Measurements from ENCODE around the gene RPL6. TPM values are rescaled to one million over a fixed set of nuclear protein-coding genes. Genes with fewer than 3 reads are reported as not detected.

Gene RPL6
- total RNA-seq, 1 experiment from 2014 or later, result 1,421 TPM

DNA sequence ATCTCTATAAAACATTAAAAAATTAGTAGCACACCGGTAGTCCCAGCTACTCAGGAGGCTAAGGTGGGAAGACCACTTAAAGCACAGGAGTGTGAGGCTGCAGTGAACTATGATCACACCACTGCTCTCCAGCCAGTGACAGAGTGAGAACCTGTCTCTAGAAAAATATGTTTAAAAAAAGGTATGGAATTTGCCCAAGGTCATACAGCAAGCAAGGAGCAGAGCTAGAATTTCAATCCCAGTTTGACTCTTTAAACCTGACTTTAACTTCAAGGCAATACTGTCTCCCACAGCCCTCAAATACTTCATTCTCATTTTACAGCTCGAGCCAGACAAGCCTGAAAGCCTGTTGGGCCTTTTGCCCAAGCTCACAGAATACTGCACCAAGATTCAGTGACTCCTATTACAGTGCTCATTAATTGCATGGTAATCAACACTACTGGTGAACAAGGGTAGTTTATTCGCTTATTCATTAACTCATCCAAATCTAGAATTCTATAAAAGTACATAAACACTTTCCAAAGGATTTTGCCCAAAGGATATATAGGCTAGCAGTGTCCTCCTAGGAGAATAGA, 35.2 kb downstream of the RPL6 start:
- TF ChIP-seq, protein P1, sequence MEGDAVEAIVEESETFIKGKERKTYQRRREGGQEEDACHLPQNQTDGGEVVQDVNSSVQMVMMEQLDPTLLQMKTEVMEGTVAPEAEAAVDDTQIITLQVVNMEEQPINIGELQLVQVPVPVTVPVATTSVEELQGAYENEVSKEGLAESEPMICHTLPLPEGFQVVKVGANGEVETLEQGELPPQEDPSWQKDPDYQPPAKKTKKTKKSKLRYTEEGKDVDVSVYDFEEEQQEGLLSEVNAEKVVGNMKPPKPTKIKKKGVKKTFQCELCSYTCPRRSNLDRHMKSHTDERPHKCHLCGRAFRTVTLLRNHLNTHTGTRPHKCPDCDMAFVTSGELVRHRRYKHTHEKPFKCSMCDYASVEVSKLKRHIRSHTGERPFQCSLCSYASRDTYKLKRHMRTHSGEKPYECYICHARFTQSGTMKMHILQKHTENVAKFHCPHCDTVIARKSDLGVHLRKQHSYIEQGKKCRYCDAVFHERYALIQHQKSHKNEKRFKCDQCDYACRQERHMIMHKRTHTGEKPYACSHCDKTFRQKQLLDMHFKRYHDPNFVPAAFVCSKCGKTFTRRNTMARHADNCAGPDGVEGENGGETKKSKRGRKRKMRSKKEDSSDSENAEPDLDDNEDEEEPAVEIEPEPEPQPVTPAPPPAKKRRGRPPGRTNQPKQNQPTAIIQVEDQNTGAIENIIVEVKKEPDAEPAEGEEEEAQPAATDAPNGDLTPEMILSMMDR (conservative IDR thresholded peaks at IDR 0.05), result no peak
- no peak for TF ChIP-seq EZH2 (IDR thresholded peaks at IDR 0.05; ENCODE audit: low read depth)
- no TSS peak for BruUV-seq (replicated peaks)

DNA sequence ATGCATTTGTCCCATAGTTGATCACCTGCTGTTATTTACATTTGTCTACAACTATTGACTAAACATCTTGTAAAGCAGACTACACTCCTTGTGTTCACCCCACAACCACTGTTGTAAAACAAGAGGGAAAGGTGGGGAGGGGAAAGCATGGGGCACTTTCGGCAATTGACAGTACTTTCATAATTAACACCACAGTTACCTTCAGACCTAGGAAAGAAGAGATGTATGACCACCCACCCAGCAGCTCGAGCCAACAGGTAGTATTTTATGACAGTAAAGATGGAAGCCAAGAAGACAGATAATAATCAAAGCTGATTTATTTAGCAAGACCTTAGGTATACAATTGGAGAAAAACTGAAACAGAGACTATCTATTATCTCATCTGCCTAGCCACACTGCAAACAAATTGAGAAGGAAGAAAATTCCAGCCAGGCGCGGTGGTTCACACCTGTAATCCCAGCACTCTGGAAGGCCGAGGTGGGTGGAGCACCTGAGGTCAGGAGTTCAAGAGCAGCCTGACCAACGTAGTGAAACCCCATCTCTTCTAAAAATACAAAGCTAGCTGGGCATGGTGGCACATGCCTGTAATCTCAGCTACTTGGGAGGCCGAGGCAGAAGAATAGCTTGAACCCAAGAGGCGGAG, 38.4 kb downstream of the RPL6 start:
- Histone ChIP-seq H3K27me3 (ENCODE audit: insufficient read depth, low read depth) (no peaks in the 10 kb centered on the region), H4K20me1 (ENCODE audit: insufficient read depth) (peaks cover 9% of the 10 kb centered on the region; the same call in 1 of the 2 replicates), H3K36me3 (ENCODE audit: low read depth) (no peaks in the 10 kb centered on the region), H3K4me3 (no peak overlapping the region), H3K4me1 (replicated peaks; ENCODE audit: insufficient read depth) (0 out of 2 replicates have a peak, but pooled peaks cover 8% of the 10 kb centered on the region), H3K27ac (no peak overlapping the region), H3K9me3 (ENCODE audit: insufficient read depth, low read depth) (peaks cover 9% of the 10 kb centered on the region; the same call in 1 of the 2 replicates), H3K9me2 (ENCODE audit: insufficient read depth) (no peaks in the 10 kb centered on the region), H3K4me2 (no peak overlapping the region), H3K79me2 (ENCODE audit: low read depth) (peaks cover 61% of the 10 kb centered on the region), H2AFZ (no peak overlapping the region), H3F3A (ENCODE audit: insufficient read depth, low read depth) (peaks cover 11% of the 10 kb centered on the region)
- no peak for TF ChIP-seq EZH2 (IDR thresholded peaks at IDR 0.05; ENCODE audit: low read depth)
- TF ChIP-seq, protein P1 (conservative IDR thresholded peaks at IDR 0.05), result no peak
- ChIA-PET POLR2A (ENCODE audit: unreplicated experiment) (interaction anchor here (0.6 kb wide), 1 partner anchor 240 kb away, joined by 6 read pairs; no protein-coding TSS in a partner anchor), CTCF (interaction anchor here (0.7 kb wide), 1 partner anchor 126 kb away, joined by 3 read pairs; no protein-coding TSS in a partner anchor)
- intact Hi-C loops (cut with micrococcal nuclease; ENCODE audit: unreplicated experiment), result no loop called here
- DNase-seq, result no peak
- BruUV-seq (replicated peaks), result no TSS peak

More for the DNA sequence above, 35.2 kb downstream of the RPL6 start:
- Histone ChIP-seq H3K9me3 (ENCODE audit: insufficient read depth, low read depth) (peaks cover 9% of the 10 kb centered on the region; the same call in 1 of the 2 replicates), H3K79me2 (ENCODE audit: low read depth) (peaks cover 79% of the 10 kb centered on the region), H3K27me3 (ENCODE audit: insufficient read depth, low read depth) (no peaks in the 10 kb centered on the region), H3K9me2 (ENCODE audit: insufficient read depth) (no peaks in the 10 kb centered on the region), H3K36me3 (ENCODE audit: low read depth) (no peaks in the 10 kb centered on the region), H2AFZ (no peak overlapping the region), H3K4me1 (replicated peaks; ENCODE audit: insufficient read depth) (0 out of 2 replicates have a peak, but pooled peaks cover 8% of the 10 kb centered on the region), H4K20me1 (ENCODE audit: insufficient read depth) (peaks cover 9% of the 10 kb centered on the region; the same call in 1 of the 2 replicates), H3F3A (ENCODE audit: insufficient read depth, low read depth) (peaks cover 11% of the 10 kb centered on the region), H3K27ac (no peak overlapping the region), H3K4me2 (no peak overlapping the region), H3K4me3 (no peak overlapping the region)
- DNase-seq, result no peak
- intact Hi-C loops (cut with micrococcal nuclease; ENCODE audit: unreplicated experiment), result no loop called here
- POLR2A ChIA-PET (ENCODE audit: unreplicated experiment), result no interaction called here
- CTCF ChIA-PET, result no interaction called here

DNA sequence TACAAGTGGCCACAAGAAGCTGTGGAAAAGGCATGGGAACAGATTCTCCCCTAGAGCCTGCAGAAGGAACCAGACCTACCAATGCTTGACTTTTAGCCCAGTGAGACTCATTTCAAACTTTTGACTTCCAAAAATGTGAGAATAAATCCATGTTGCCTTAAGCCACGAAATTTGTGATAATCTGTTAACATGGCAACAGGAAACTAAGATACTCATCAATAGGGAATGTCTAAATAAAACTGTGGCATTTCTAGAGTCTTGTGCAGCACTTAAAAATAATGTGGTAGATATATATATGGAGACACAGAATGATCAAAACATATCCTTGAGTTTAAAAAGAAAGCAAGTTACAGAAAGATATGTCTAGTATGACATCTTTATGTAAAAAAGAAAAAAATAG, 39.2 kb downstream of the RPL6 start:
- no peaks in the 10 kb centered on the region for H3K36me3 ChIP-seq (ENCODE audit: low read depth)
- H3K9me2 ChIP-seq (ENCODE audit: insufficient read depth), result no peaks in the 10 kb centered on the region
- no peak for TF ChIP-seq EZH2 (IDR thresholded peaks at IDR 0.05; ENCODE audit: low read depth)
- TF ChIP-seq, protein P1 (conservative IDR thresholded peaks at IDR 0.05), result no peak
- H3K27ac ChIP-seq, result no peak overlapping the region
- H3K4me2 ChIP-seq, result no peak overlapping the region
- peaks cover 6% of the 10 kb centered on the region for H3F3A ChIP-seq (ENCODE audit: insufficient read depth, low read depth)
- H4K20me1 ChIP-seq (ENCODE audit: insufficient read depth), result peaks cover 9% of the 10 kb centered on the region; the same call in 1 of the 2 replicates
- H3K9me3 ChIP-seq (ENCODE audit: insufficient read depth, low read depth), result peaks cover 7% of the 10 kb centered on the region; the same call in 1 of the 2 replicates
- ChIA-PET CTCF (no interaction called here), POLR2A (ENCODE audit: unreplicated experiment) (no interaction called here)
- H3K79me2 ChIP-seq (ENCODE audit: low read depth), result peaks cover 61% of the 10 kb centered on the region
- no peak for DNase-seq
- no peaks in the 10 kb centered on the region for H3K27me3 ChIP-seq (ENCODE audit: insufficient read depth, low read depth)
- intact Hi-C loops (cut with micrococcal nuclease; ENCODE audit: unreplicated experiment), result no loop called here
- no TSS peak for BruUV-seq (replicated peaks)
- no peak overlapping the region for H2AFZ ChIP-seq
- H3K4me1 ChIP-seq (replicated peaks; ENCODE audit: insufficient read depth), result 0 out of 2 replicates have a peak, but pooled peaks cover 8% of the 10 kb centered on the region
- H3K4me3 ChIP-seq, result no peak overlapping the region
